ENCODE data around the gene MAZ. TPM values are rescaled to one million over a fixed set of nuclear protein-coding genes. Genes with fewer than 3 reads are reported as not detected.

Gene MAZ
- total and polyA plus RNA-seq, 2 donors (not counting 3 experiments of a cell fraction or from before 2014, with no cell fraction given) = 165 to 311 TPM

GRCh38 chr16:29821643-29822115 is 15.3 kb downstream of the MAZ start:
- dilution Hi-C loops (cut with MboI; ENCODE audit: extremely low pct_ligation_motif_present, low sequenced_read_pairs) (no loop called here), intact Hi-C loops (cut with micrococcal nuclease) (loop anchor here (2.0 to 10.0 kb wide), 5 partner anchors 27 to 151 kb away; partner anchors contain the start of genes ASPHD1, CDIPT, KCTD13 and TAOK2)
- CTCF ChIA-PET = interaction anchor here (1.0 to 8.2 kb wide), 6 partner anchors 14 to 154 kb away, joined by 3 to 140 read pairs (median 4); no protein-coding TSS in a partner anchor
- peaks cover 56% of the 10 kb centered on the region for H3K4me1 ChIP-seq (ENCODE audit: control insufficient read depth, extremely low read depth, insufficient read depth, low read length)
- H2AFZ ChIP-seq (ENCODE audit: low read depth, low read length) = no peak overlapping the region
- H3K79me2 ChIP-seq (ENCODE audit: control insufficient read depth, insufficient read depth, low read length) = peaks cover 40% of the 10 kb centered on the region
- FAIRE-seq = peak; percentile 76
- H3K4me2 ChIP-seq (ENCODE audit: insufficient read depth, low read length) = peak overlapping the region; percentile 89
- peak; percentile 55 for DNase-seq (ENCODE audit: low read depth, low spot score)
- POLR2A ChIA-PET = interaction anchor here (0.7 kb wide), 1 partner anchor 87 kb away, joined by 7 read pairs; no protein-coding TSS in a partner anchor
- peak overlapping the region in 2 of 3 experiments; percentile 29 to 91 for H3K4me3 ChIP-seq (replicated peaks in 1 of 3; ENCODE audit: insufficient read depth in 1 of 3, low read depth in 1 of 3, low read length in 3 of 3)
- TF ChIP-seq POLR2AphosphoS5 (IDR thresholded peaks at IDR 0.05; ENCODE audit: insufficient read depth, low read depth, low read length) (peak; percentile 43), FOS (IDR thresholded peaks at IDR 0.05; ENCODE audit: borderline replicate concordance, insufficient read depth, low read length) (peak; percentile 73), MAX (IDR thresholded peaks at IDR 0.05; ENCODE audit: insufficient read depth, insufficient read length) (no peak)
- TSS peak; percentile 42 for BruUV-seq (replicated peaks)
- H3K36me3 ChIP-seq (ENCODE audit: control insufficient read depth in 2 of 2, extremely low read depth in 1 of 2, insufficient read depth in 2 of 2, low read length in 2 of 2) = peaks cover 0 to 5% of the 10 kb centered on the region in 2 experiments
- H3K9ac ChIP-seq (replicated peaks; ENCODE audit: extremely low read depth, insufficient read depth, low read length) = peak overlapping the region; percentile 63
- no peaks in the 10 kb centered on the region for H3K9me3 ChIP-seq (replicated peaks; ENCODE audit: control insufficient read depth, insufficient read depth, low read length)
- no peaks in the 10 kb centered on the region for H4K20me1 ChIP-seq (replicated peaks; ENCODE audit: control insufficient read depth, extremely low read depth, insufficient read depth, low read length)
- no peaks in the 10 kb centered on the region for H3K27me3 ChIP-seq (ENCODE audit: control insufficient read depth in 2 of 2, insufficient read depth in 2 of 2, low read length in 2 of 2)
- H3K9me1 ChIP-seq (replicated peaks; ENCODE audit: control insufficient read depth, extremely low read depth, insufficient read depth, low read length) = no peaks in the 10 kb centered on the region
- H3K27ac ChIP-seq (ENCODE audit: insufficient read depth, low read depth, low read length) = peak overlapping the region; percentile 67

DNA sequence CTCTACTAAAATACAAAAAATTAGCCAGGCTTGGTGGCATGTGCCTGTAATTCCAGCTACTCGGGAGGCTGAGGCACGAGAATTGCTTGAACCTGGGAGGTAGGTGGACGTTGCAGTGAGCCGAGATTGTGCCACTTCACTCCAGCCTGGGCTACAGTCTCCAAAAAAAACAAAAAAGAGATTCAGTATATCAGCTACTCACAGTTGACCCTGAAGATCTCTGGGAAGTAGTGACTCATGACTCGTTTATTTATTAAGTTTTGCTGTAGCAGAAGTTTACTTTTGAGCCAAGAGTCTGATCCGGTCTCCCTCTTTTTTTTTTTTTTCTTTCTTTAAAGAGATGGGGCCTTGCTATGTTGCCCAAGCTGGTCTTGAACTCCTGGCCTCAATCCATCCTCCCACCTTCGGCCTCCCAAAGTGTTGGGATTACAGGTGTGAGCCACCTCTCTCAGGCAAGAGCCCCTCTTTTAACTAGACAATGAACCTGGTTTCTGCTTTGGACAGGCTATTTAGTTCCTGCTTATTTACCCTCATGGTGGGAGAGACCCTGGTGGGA is 18.3 kb downstream of the MAZ start:
- peak overlapping the region; percentile 40 for H3K4me2 ChIP-seq (ENCODE audit: insufficient read depth, low read length)
- no peaks in the 10 kb centered on the region for H3K9me1 ChIP-seq (replicated peaks; ENCODE audit: control insufficient read depth, extremely low read depth, insufficient read depth, low read length)
- no peak for TF ChIP-seq MAX (IDR thresholded peaks at IDR 0.05; ENCODE audit: insufficient read depth, insufficient read length)
- TF ChIP-seq JUN (IDR thresholded peaks at IDR 0.05; ENCODE audit: borderline replicate concordance, insufficient read depth, insufficient read length, low read depth) = peak; percentile 81
- peak; percentile 67 for TF ChIP-seq FOS (IDR thresholded peaks at IDR 0.05; ENCODE audit: borderline replicate concordance, insufficient read depth, low read length)
- TF ChIP-seq, protein P1, sequence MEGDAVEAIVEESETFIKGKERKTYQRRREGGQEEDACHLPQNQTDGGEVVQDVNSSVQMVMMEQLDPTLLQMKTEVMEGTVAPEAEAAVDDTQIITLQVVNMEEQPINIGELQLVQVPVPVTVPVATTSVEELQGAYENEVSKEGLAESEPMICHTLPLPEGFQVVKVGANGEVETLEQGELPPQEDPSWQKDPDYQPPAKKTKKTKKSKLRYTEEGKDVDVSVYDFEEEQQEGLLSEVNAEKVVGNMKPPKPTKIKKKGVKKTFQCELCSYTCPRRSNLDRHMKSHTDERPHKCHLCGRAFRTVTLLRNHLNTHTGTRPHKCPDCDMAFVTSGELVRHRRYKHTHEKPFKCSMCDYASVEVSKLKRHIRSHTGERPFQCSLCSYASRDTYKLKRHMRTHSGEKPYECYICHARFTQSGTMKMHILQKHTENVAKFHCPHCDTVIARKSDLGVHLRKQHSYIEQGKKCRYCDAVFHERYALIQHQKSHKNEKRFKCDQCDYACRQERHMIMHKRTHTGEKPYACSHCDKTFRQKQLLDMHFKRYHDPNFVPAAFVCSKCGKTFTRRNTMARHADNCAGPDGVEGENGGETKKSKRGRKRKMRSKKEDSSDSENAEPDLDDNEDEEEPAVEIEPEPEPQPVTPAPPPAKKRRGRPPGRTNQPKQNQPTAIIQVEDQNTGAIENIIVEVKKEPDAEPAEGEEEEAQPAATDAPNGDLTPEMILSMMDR (IDR thresholded peaks at IDR 0.05; ENCODE audit: extremely low read depth in 1 of 2, insufficient read depth in 1 of 2, low read depth in 1 of 2, low read length in 2 of 2) = no peak
- peak; percentile 38 for TF ChIP-seq GATA2 (IDR thresholded peaks at IDR 0.05; ENCODE audit: insufficient read depth, insufficient read length, low read depth, low read length)
- TF ChIP-seq POLR2AphosphoS5 (IDR thresholded peaks at IDR 0.05; ENCODE audit: insufficient read depth, low read depth, low read length) = peak; percentile 31
- H3K9ac ChIP-seq (replicated peaks; ENCODE audit: extremely low read depth, insufficient read depth, low read length) = no peak overlapping the region
- no TSS peak for BruUV-seq (replicated peaks)
- DNase-seq (ENCODE audit: low read depth, low spot score) = peak; percentile 85
- ChIA-PET POLR2A (interaction anchor here (0.6 to 0.7 kb wide), 6 partner anchors 15 to 1014 kb away, joined by 3 to 16 read pairs (median 4); no protein-coding TSS in a partner anchor), CTCF (interaction anchor here (0.7 to 7.0 kb wide), 7 partner anchors 9 to 124 kb away, joined by 3 to 66 read pairs (median 5); partner anchors contain the start of gene PAGR1)
- peak overlapping the region; percentile 73 for H3K27ac ChIP-seq (ENCODE audit: insufficient read depth, low read depth, low read length)
- peaks cover 51% of the 10 kb centered on the region for H3K4me1 ChIP-seq (ENCODE audit: control insufficient read depth, extremely low read depth, insufficient read depth, low read length)
- H3K79me2 ChIP-seq (ENCODE audit: control insufficient read depth, insufficient read depth, low read length) = peaks cover 30% of the 10 kb centered on the region
- no peak overlapping the region for H2AFZ ChIP-seq (ENCODE audit: low read depth, low read length)
- intact Hi-C loops (cut with micrococcal nuclease) = loop anchor here (1.0 to 10.0 kb wide), 5 partner anchors 8 to 148 kb away; partner anchors contain the start of genes ASPHD1, CDIPT, KCTD13 and PAGR1
- H3K4me3 ChIP-seq (replicated peaks in 1 of 3; ENCODE audit: insufficient read depth in 1 of 3, low read depth in 1 of 3, low read length in 3 of 3) = no peak overlapping the region
- dilution Hi-C loops (cut with MboI; ENCODE audit: extremely low pct_ligation_motif_present, low sequenced_read_pairs) = no loop called here
- no peaks in the 10 kb centered on the region for H4K20me1 ChIP-seq (replicated peaks; ENCODE audit: control insufficient read depth, extremely low read depth, insufficient read depth, low read length)
- H3K9me3 ChIP-seq (replicated peaks; ENCODE audit: control insufficient read depth, insufficient read depth, low read length) = no peaks in the 10 kb centered on the region
- H3K27me3 ChIP-seq (ENCODE audit: control insufficient read depth in 2 of 2, insufficient read depth in 2 of 2, low read length in 2 of 2) = no peaks in the 10 kb centered on the region
- peak; percentile 96 for FAIRE-seq
- H3K36me3 ChIP-seq (ENCODE audit: control insufficient read depth in 2 of 2, extremely low read depth in 1 of 2, insufficient read depth in 2 of 2, low read length in 2 of 2) = no peaks in the 10 kb centered on the region

All from endothelial cell of umbilical vein (primary cell).